Measurements from ENCODE around the gene RGS9. TPM values are rescaled to one million over a fixed set of nuclear protein-coding genes. Genes with fewer than 3 reads are reported as not detected.
"Not testable (repeated sequence)": the region's sequence is repeated elsewhere in the genome, so short reads cannot be mapped to it uniquely, and the experiment has no call there.

Gene RGS9
- total RNA-seq, 1 donor: 3.0 TPM

- H3K4me3 ChIP-seq (ENCODE audit: low read depth, low read length): no peak overlapping the region
- no peak for DNase-seq (ENCODE audit: low read depth)
- TF ChIP-seq CTCF (IDR thresholded peaks at IDR 0.05; ENCODE audit: insufficient read depth, low read length): no peak
Observed at GRCh38 chr17:65205655-65206054, 68.5 kb downstream of the RGS9 start.

DNA sequence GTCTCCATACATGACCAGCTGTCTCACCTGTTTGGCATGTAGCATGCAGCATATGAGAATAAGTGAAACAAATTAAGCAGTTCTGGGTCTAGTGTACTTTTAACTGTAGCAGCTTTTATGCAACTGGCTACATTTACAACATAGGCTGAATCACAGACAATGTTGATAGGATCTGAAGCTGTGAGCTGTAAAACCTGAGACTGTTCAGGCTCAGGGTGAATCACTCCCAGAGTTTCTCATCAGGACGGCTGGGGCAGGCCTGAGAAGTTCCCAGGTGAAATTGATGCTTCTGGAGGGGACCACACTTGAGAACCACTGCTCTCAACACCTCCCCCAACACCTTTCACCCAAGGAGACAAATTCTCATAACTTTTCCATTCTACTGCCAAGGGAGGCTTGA lies 70.3 kb downstream of the RGS9 start:
- not testable (repeated sequence) for H3K4me3 ChIP-seq (ENCODE audit: low read depth, low read length)
- peak; percentile 27 for DNase-seq (ENCODE audit: low read depth)

DNA sequence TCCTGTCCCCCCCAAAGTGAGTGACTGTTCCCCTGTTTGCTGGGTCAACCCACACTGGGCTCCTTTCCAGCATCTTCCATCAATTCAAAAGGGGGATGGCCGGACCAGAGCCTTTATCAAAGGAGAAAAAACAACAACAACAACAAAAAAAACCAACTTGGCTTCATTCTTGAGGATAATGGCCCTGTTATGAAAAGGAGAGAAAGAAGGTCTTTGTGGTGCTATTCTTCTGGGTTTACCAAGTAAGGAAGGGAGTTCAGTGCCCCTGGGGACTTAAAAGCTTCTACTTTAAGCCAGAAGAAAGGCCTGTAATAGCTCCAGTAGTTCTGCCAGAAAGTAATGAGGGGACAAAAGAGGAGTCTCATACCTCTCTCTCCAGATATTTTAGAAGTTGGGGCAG lies 71.5 kb downstream of the RGS9 start:
- DNase-seq (ENCODE audit: low read depth): no peak
- H3K4me3 ChIP-seq (ENCODE audit: low read depth, low read length): no peak overlapping the region
- TF ChIP-seq CTCF (IDR thresholded peaks at IDR 0.05; ENCODE audit: insufficient read depth, low read length): no peak

DNA sequence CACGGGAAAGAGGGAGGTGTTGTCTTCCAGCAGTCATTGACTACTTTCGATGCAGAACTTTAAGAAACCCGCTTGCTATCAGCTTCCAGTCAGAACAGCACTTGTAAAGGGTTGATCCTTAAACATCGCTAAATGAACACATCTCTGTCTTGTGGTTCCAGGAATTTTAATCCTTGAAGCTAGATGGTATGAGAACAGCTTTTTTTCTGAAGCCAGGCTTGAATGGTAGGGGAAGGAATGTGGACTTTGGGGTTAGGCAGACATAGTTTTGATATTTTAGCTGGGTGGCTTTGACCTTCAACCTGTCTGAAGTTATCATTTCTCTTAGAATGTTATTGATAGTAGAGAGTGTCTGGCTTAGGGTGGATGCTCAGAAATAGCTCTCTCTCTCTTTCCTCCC lies 81.1 kb downstream of the RGS9 start:
- H3K4me3 ChIP-seq (ENCODE audit: low read depth, low read length): no peak overlapping the region
- DNase-seq (ENCODE audit: low read depth): no peak
- no peak for TF ChIP-seq CTCF (IDR thresholded peaks at IDR 0.05; ENCODE audit: insufficient read depth, low read length)

GRCh38 chr17:65219124-65219523 lies 82.0 kb downstream of the RGS9 start:
- TF ChIP-seq CTCF (IDR thresholded peaks at IDR 0.05; ENCODE audit: insufficient read depth, low read length): peak; percentile 28
- DNase-seq (ENCODE audit: low read depth): peak; percentile 21
- H3K4me3 ChIP-seq (ENCODE audit: low read depth, low read length): no peak overlapping the region

GRCh38 chr17:65219707-65220106 lies 82.5 kb downstream of the RGS9 start:
- no peak for DNase-seq (ENCODE audit: low read depth)
- H3K4me3 ChIP-seq (ENCODE audit: low read depth, low read length): no peak overlapping the region
- no peak for TF ChIP-seq CTCF (IDR thresholded peaks at IDR 0.05; ENCODE audit: insufficient read depth, low read length)

DNA sequence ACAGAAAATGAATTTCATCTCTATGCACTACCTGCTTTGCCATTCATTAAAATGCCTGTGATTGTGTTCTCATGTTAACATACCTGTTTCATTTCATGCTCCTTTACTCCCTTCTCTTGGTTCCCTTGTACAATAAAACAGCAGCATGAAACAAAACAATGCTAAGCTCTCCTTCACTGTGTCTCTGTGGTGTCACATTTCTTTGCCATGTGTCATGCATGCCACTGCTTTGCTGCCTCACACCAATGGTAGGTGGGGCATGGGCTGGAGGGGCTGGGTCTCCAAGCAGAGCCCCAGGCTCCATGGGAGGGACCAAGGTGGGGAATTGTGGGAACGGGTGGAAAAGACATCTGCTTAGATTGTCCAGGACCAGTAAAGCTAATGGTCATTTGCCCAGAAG lies 83.6 kb downstream of the RGS9 start:
- TF ChIP-seq CTCF (IDR thresholded peaks at IDR 0.05; ENCODE audit: insufficient read depth, low read length): no peak
- DNase-seq (ENCODE audit: low read depth): no peak
- H3K4me3 ChIP-seq (ENCODE audit: low read depth, low read length): no peak overlapping the region

All from fibroblast of the aortic adventitia (primary cell).